Activated B cell treated with CpG ODN at 0.5 μM for 24 hours (primary cell): ENCODE results near the gene CCDC122. TPM values are rescaled to one million over a fixed set of nuclear protein-coding genes. Genes with fewer than 3 reads are reported as not detected.

Experiments used
- ATAC-seq: fragments of 200-7000 bp; cut with Tn5 transposase; one replicate; pipeline ENCODE4 v1.10.0; 2021; ENCODE audit warnings: low read depth, mild to moderate bottlenecking, moderate library complexity
- CTCF ChIA-PET: fragments of 350-600 bp; sonication (Branson Sonifier 250); formaldehyde crosslinking; loops from one replicate; lab custom pipeline; 2021; ENCODE audit warnings: antibody characterized with exemption; lab: Charles Lee
- POLR2A ChIA-PET: fragments of 350-600 bp; sonication (Branson Sonifier 250); formaldehyde crosslinking; loops from one replicate; lab custom pipeline; 2021; ENCODE audit warnings: antibody characterized with exemption; lab: Charles Lee
- DNase-seq: peaks from one replicate; pipeline ENCODE4 v3.0.0; 2022
- H3K27ac Mint-ChIP-seq: one replicate; pipeline ENCODE4 v1.8.0; 2020; ENCODE audit warnings: mixed read lengths
- H3K27me3 Mint-ChIP-seq: one replicate; pipeline ENCODE4 v1.8.0; 2021; ENCODE audit warnings: mixed read lengths
- H3K36me3 Mint-ChIP-seq: one replicate; pipeline ENCODE4 v1.8.0; 2021; ENCODE audit warnings: low read depth, mixed read lengths
- H3K4me1 Mint-ChIP-seq: one replicate; pipeline ENCODE4 v1.8.0; 2021; ENCODE audit warnings: mixed read lengths
- H3K4me3 Mint-ChIP-seq: one replicate; pipeline ENCODE4 v1.8.0; 2020; ENCODE audit warnings: mild to moderate bottlenecking, mixed read lengths
- H3K9me3 Mint-ChIP-seq: one replicate; pipeline ENCODE4 v1.8.0; 2020; ENCODE audit warnings: mixed read lengths
- intact Hi-C: fragments of 100-400 bp; cut with micrococcal nuclease; formaldehyde crosslinking; loops from one replicate; pipeline ENCODE4 v1.15.1; 2024
- total RNA-seq: library from RNA; stranded (reverse); gene quantifications from 2 replicates; pipeline ENCODE4 v1.2.3, GENCODE V29; 2022
- TF ChIP-seq, protein P1 (sequence below): fragments of 200-600 bp; IDR thresholded peaks from one replicate; pipeline ENCODE4 v1.8.0; 2022; ENCODE audit warnings: antibody characterized with exemption, mild to moderate bottlenecking

Gene CCDC122
- total RNA-seq, 1 donor from 2014 or later: 7.1 TPM

DNA sequence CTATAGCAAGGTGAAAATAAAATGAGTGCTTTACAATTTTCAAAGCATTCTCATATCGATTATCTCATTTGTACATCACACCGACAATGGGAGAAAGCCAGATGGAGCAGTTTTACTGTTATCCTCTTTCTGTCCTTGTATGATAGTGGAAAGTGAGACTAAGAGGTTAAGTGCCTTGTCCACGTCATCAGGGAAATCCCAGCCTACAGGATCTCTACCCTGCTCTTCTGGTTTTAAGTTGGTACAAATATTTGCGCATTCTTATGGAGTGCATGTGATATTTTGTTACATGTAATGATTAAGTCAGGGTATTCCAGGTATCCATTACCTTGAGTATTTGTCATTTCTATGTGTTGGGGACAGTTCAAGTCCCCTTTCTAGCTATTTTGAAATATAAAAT lies 80.3 kb downstream of the CCDC122 start:
- Mint-ChIP-seq H3K9me3 (no peaks in the 10 kb centered on the region), H3K27me3 (peaks cover 15% of the 10 kb centered on the region), H3K4me1 (no peaks in the 10 kb centered on the region), H3K36me3 (no peaks in the 10 kb centered on the region), H3K27ac (no peak overlapping the region), H3K4me3 (no peak overlapping the region)
- ChIA-PET CTCF (no interaction called here), POLR2A (no interaction called here)
- ATAC-seq: no peak
- intact Hi-C loops: no loop called here
- DNase-seq: no peak
- TF ChIP-seq, protein P1, sequence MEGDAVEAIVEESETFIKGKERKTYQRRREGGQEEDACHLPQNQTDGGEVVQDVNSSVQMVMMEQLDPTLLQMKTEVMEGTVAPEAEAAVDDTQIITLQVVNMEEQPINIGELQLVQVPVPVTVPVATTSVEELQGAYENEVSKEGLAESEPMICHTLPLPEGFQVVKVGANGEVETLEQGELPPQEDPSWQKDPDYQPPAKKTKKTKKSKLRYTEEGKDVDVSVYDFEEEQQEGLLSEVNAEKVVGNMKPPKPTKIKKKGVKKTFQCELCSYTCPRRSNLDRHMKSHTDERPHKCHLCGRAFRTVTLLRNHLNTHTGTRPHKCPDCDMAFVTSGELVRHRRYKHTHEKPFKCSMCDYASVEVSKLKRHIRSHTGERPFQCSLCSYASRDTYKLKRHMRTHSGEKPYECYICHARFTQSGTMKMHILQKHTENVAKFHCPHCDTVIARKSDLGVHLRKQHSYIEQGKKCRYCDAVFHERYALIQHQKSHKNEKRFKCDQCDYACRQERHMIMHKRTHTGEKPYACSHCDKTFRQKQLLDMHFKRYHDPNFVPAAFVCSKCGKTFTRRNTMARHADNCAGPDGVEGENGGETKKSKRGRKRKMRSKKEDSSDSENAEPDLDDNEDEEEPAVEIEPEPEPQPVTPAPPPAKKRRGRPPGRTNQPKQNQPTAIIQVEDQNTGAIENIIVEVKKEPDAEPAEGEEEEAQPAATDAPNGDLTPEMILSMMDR: no peak

DNA sequence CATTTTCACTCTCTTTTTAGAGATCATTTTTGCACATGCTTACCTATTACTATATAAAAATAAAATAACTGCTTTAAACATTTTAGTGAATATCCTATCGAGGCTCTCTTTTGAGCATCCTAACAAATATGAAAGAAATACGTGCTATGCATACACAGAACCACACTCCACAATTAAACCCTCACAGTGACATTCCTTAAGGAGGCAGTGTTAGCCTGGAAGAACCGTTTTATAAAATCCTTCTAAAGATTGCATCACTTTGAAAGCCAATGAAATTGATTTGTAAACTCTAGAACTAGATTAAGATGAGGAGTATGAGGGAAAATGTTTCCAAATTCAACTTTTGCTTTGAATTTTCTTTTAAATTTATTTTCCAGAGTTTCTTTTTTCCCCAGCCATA lies 81.7 kb downstream of the CCDC122 start:
- Mint-ChIP-seq H3K9me3 (no peaks in the 10 kb centered on the region), H3K27ac (no peak overlapping the region), H3K36me3 (no peaks in the 10 kb centered on the region), H3K27me3 (peaks cover 11% of the 10 kb centered on the region), H3K4me1 (no peaks in the 10 kb centered on the region), H3K4me3 (no peak overlapping the region)
- DNase-seq: no peak
- POLR2A ChIA-PET: no interaction called here
- no peak for ATAC-seq
- intact Hi-C loops: no loop called here
- CTCF ChIA-PET: no interaction called here
- TF ChIP-seq, protein P1: no peak

DNA sequence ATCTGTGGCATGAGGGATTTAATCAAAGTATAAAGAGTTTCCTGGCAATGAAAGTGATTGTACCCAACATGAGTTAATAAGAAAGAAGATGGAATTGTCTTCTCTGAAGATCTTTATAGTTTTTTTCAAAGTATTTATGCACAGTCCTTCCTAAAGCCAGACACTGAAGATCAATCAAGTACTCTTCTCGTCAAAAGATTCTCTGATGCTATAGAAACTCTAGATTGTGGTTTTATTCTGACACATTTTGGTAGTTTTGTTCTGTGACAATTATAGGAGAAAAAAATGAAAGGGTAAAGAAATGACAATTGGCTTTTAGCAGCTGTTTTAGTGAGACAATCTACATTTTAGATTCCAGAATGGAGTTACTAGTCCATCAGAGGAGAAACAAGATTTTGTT lies 82.4 kb downstream of the CCDC122 start:
- no peak overlapping the region for H3K4me3 Mint-ChIP-seq
- ATAC-seq: no peak
- intact Hi-C loops: no loop called here
- H3K27me3 Mint-ChIP-seq: peaks cover 16% of the 10 kb centered on the region
- TF ChIP-seq, protein P1: no peak
- CTCF ChIA-PET: no interaction called here
- no peak overlapping the region for H3K27ac Mint-ChIP-seq
- no peaks in the 10 kb centered on the region for H3K9me3 Mint-ChIP-seq
- H3K4me1 Mint-ChIP-seq: no peaks in the 10 kb centered on the region
- DNase-seq: no peak
- POLR2A ChIA-PET: no interaction called here
- no peaks in the 10 kb centered on the region for H3K36me3 Mint-ChIP-seq

DNA sequence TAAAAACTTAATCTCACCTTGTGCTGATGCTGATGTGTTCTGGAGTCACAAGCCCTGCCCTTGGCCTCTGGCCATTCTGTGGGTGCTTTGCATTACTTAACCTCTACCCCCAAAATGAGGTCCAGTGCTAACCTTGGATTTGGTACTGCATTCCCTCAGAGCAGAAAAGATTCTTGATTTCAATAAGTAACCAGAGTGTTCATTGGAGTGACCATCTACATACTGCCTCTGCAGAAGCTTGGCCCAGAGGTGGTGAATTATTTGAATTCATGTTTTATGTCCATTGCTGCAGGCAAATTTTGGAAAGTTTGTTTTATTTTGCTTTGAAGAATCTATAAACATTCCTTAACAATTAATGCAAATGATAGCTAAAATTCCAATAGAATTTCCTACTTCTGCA lies 85.1 kb downstream of the CCDC122 start:
- ATAC-seq (no peak), DNase-seq (no peak)
- intact Hi-C loops: no loop called here
- Mint-ChIP-seq H3K4me3 (no peak overlapping the region), H3K27ac (no peak overlapping the region), H3K4me1 (no peaks in the 10 kb centered on the region), H3K36me3 (no peaks in the 10 kb centered on the region), H3K9me3 (no peaks in the 10 kb centered on the region), H3K27me3 (peaks cover 17% of the 10 kb centered on the region)
- POLR2A ChIA-PET: no interaction called here
- CTCF ChIA-PET: interaction anchor here (0.6 kb wide), 1 partner anchor 10 kb away, joined by 3 read pairs; no protein-coding TSS in a partner anchor
- TF ChIP-seq, protein P1: no peak

DNA sequence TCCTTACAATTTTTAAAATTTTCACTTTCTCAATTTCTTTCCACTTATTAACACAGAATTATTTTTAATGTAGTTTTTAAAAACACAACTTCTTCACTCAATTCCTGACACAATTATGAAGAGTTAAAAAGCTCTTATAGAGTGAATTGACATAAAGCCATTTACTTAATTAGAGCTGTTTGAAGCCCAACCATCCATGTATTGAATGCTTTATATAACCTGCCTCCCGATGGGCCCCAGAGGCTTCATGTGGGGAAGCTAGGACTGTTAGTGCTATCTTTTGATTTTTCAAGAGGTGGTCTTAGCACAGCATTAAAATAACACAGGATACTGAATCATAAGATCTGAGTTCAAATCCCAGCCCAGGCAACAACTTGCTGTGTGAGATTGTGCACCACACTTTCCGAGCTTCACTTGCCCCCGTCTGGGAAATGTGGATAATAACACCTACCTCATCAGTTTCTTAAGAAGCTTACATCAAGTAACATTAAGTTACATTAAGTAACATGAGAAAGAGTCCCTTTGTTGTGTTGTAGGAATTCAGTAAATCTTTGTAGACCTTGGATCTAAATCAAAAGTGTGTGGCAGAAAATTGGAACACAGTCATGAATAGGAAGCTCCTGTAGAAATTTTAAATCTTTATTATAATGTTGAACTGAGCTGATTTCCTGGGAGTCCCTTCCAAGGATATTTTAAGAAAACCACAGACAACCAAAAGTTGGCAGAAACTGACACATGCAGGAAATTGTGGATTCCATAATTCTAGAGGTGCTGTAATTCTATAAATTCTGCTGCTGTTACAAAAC lies 87.3 kb downstream of the CCDC122 start:
- Mint-ChIP-seq H3K4me1 (peaks cover 8% of the 10 kb centered on the region), H3K9me3 (no peaks in the 10 kb centered on the region), H3K27me3 (peaks cover 35% of the 10 kb centered on the region), H3K27ac (no peak overlapping the region), H3K36me3 (no peaks in the 10 kb centered on the region), H3K4me3 (no peak overlapping the region)
- intact Hi-C loops: no loop called here
- TF ChIP-seq, protein P1: no peak
- ChIA-PET CTCF (interaction anchor here (2.0 to 2.2 kb wide), 2 partner anchors 9 to 12 kb away, joined by 6 read pairs; no protein-coding TSS in a partner anchor), POLR2A (no interaction called here)
- ATAC-seq (no peak), DNase-seq (no peak)
